Effector memory CD8-positive, alpha-beta T cell (primary cell): ENCODE data around the gene CSF1R.

Source experiments
- ATAC-seq: fragments of 150-1000 bp; cut with Tn5 transposase; replicated peaks from 2 replicates; pipeline ENCODE4 v1.10.0; 2021; ENCODE audit warnings: mild to moderate bottlenecking, moderate library complexity
- DNase-seq, 3 experiments: peaks; one replicate each; pipeline ENCODE4 v3.0.0; 2021
- H3K27ac Mint-ChIP-seq, 2 donors: one replicate each; pipeline ENCODE4 v1.8.0; 2022; ENCODE audit warnings: mild to moderate bottlenecking in 2 of 2, mixed read lengths in 2 of 2, moderate library complexity in 2 of 2
- H3K27me3 Mint-ChIP-seq, 2 donors: one replicate each; pipeline ENCODE4 v1.8.0; 2022; ENCODE audit warnings: mixed read lengths in 2 of 2
- H3K36me3 Mint-ChIP-seq: one replicate; pipeline ENCODE4 v1.8.0; 2022; ENCODE audit warnings: mild to moderate bottlenecking, moderate library complexity, mixed read lengths; ENCODE audit not compliant: insufficient read depth
- H3K4me1 Mint-ChIP-seq, 2 donors: one replicate each; pipeline ENCODE4 v1.8.0; 2022; ENCODE audit warnings: low read depth in 2 of 2, mixed read lengths in 2 of 2
- H3K4me3 Mint-ChIP-seq, 2 donors: one replicate each; pipeline ENCODE4 v1.8.0; 2022; ENCODE audit warnings: mild to moderate bottlenecking in 2 of 2, mixed read lengths in 2 of 2, moderate library complexity in 2 of 2
- H3K9me3 Mint-ChIP-seq, 2 donors: one replicate each; pipeline ENCODE4 v1.8.0; 2022; ENCODE audit warnings: mixed read lengths in 2 of 2
- total RNA-seq, 9 experiments: gene quantifications; one replicate each; lab custom pipeline; 2026; lab: John Stamatoyannopoulos, UW

The CSF1R gene
- total RNA-seq: 0 to 0.07 (median 0) reads per million in 9 experiments

GRCh38 chr5:150085950-150086715 is at the start of gene CSF1R:
TSS of gene CSF1R (minus strand) at chr5:150086554. CDS start at chr5:150086427, 127 bp downstream.
- H3K4me1 Mint-ChIP-seq: no peaks in the 10 kb centered on the region
- H3K36me3 Mint-ChIP-seq: no peaks in the 10 kb centered on the region
- no peaks in the 10 kb centered on the region for H3K9me3 Mint-ChIP-seq
- H3K4me3 Mint-ChIP-seq: no peak within 1 kb of the TSS
- peaks cover 81 to 85% of the 10 kb centered on the region in 2 donors for H3K27me3 Mint-ChIP-seq
- H3K27ac Mint-ChIP-seq: no peak within 1 kb of the TSS
- no peak for ATAC-seq
- no peak for DNase-seq

- Mint-ChIP-seq H3K27ac (no peak overlapping the region), H3K4me1 (peaks cover 0 to 4% of the 10 kb centered on the region in 2 donors), H3K4me3 (no peak overlapping the region), H3K9me3 (no peaks in the 10 kb centered on the region), H3K36me3 (no peaks in the 10 kb centered on the region), H3K27me3 (peaks cover 0 to 35% of the 10 kb centered on the region in 2 donors)
- DNase-seq (no peak), ATAC-seq (no peak)
Observed at GRCh38 chr5:150135557-150136304, 49.4 kb upstream of the CSF1R start.

GRCh38 chr5:150134198-150134588 is 47.8 kb upstream of the CSF1R start:
- peaks cover 0 to 13% of the 10 kb centered on the region in 2 donors for H3K4me1 Mint-ChIP-seq
- no peak overlapping the region for H3K27ac Mint-ChIP-seq
- no peak for ATAC-seq
- H3K36me3 Mint-ChIP-seq: no peaks in the 10 kb centered on the region
- no peaks in the 10 kb centered on the region for H3K9me3 Mint-ChIP-seq
- no peak overlapping the region for H3K4me3 Mint-ChIP-seq
- no peak for DNase-seq
- H3K27me3 Mint-ChIP-seq: peaks cover 0 to 34% of the 10 kb centered on the region in 2 donors

- Mint-ChIP-seq H3K9me3 (no peaks in the 10 kb centered on the region), H3K27ac (no peak overlapping the region), H3K4me3 (no peak overlapping the region), H3K36me3 (no peaks in the 10 kb centered on the region), H3K27me3 (peaks cover 0 to 28% of the 10 kb centered on the region in 2 donors), H3K4me1 (peaks cover 0 to 13% of the 10 kb centered on the region in 2 donors)
- ATAC-seq: no peak
- DNase-seq: no peak
Observed at GRCh38 chr5:150133581-150134197, 47.3 kb upstream of the CSF1R start.

GRCh38 chr5:150132740-150133139 is 46.4 kb upstream of the CSF1R start:
- ATAC-seq: no peak
- H3K36me3 Mint-ChIP-seq: no peaks in the 10 kb centered on the region
- H3K9me3 Mint-ChIP-seq: no peaks in the 10 kb centered on the region
- H3K4me3 Mint-ChIP-seq: no peak overlapping the region
- H3K4me1 Mint-ChIP-seq: peaks cover 0 to 13% of the 10 kb centered on the region in 2 donors
- DNase-seq: no peak
- H3K27ac Mint-ChIP-seq: no peak overlapping the region
- H3K27me3 Mint-ChIP-seq: peaks cover 0 to 23% of the 10 kb centered on the region in 2 donors

GRCh38 chr5:150131978-150132694 is 45.8 kb upstream of the CSF1R start:
- Mint-ChIP-seq H3K27ac (no peak overlapping the region), H3K27me3 (peaks cover 0 to 23% of the 10 kb centered on the region in 2 donors), H3K4me3 (no peak overlapping the region), H3K9me3 (no peaks in the 10 kb centered on the region), H3K4me1 (peaks cover 0 to 13% of the 10 kb centered on the region in 2 donors), H3K36me3 (no peaks in the 10 kb centered on the region)
- DNase-seq (no peak), ATAC-seq (no peak)

- peak overlapping the region in 1 of 2 donors; percentile 7 for H3K27ac Mint-ChIP-seq
- DNase-seq (no peak), ATAC-seq (no peak)
- H3K36me3 Mint-ChIP-seq: no peaks in the 10 kb centered on the region
- no peak overlapping the region for H3K4me3 Mint-ChIP-seq
- peaks cover 0 to 23% of the 10 kb centered on the region in 2 donors for H3K27me3 Mint-ChIP-seq
- no peaks in the 10 kb centered on the region for H3K9me3 Mint-ChIP-seq
- H3K4me1 Mint-ChIP-seq: peaks cover 0 to 13% of the 10 kb centered on the region in 2 donors
Observed at GRCh38 chr5:150131461-150131860, 45.1 kb upstream of the CSF1R start.

- peaks cover 0 to 13% of the 10 kb centered on the region in 2 donors for H3K4me1 Mint-ChIP-seq
- no peaks in the 10 kb centered on the region for H3K9me3 Mint-ChIP-seq
- H3K36me3 Mint-ChIP-seq: no peaks in the 10 kb centered on the region
- peak overlapping the region in 1 of 2 donors; percentile 9 for H3K27ac Mint-ChIP-seq
- H3K4me3 Mint-ChIP-seq: no peak overlapping the region
- DNase-seq (no peak), ATAC-seq (peak; percentile 58)
- peaks cover 0 to 20% of the 10 kb centered on the region in 2 donors for H3K27me3 Mint-ChIP-seq
Observed at GRCh38 chr5:150130493-150130922, 44.2 kb upstream of the CSF1R start.

GRCh38 chr5:150129813-150130492 is 43.6 kb upstream of the CSF1R start:
- Mint-ChIP-seq H3K27ac (peak overlapping the region; percentile 9 to 47), H3K9me3 (no peaks in the 10 kb centered on the region), H3K4me1 (peaks cover 0 to 13% of the 10 kb centered on the region in 2 donors), H3K4me3 (no peak overlapping the region), H3K27me3 (peaks cover 0 to 15% of the 10 kb centered on the region in 2 donors), H3K36me3 (peaks cover 2% of the 10 kb centered on the region)
- ATAC-seq: peak; percentile 61
- peak; percentile 25 to 48 (median 32) for DNase-seq

GRCh38 chr5:150129454-150129812 is 43.1 kb upstream of the CSF1R start:
- peaks cover 0 to 11% of the 10 kb centered on the region in 2 donors for H3K27me3 Mint-ChIP-seq
- no peak for ATAC-seq
- no peak overlapping the region for H3K4me3 Mint-ChIP-seq
- H3K4me1 Mint-ChIP-seq: peaks cover 0 to 13% of the 10 kb centered on the region in 2 donors
- DNase-seq: no peak
- no peak overlapping the region for H3K27ac Mint-ChIP-seq
- no peaks in the 10 kb centered on the region for H3K9me3 Mint-ChIP-seq
- peaks cover 3% of the 10 kb centered on the region for H3K36me3 Mint-ChIP-seq

GRCh38 chr5:150126921-150127265 is 40.5 kb upstream of the CSF1R start:
- H3K9me3 Mint-ChIP-seq: no peaks in the 10 kb centered on the region
- no peak for DNase-seq

GRCh38 chr5:150126199-150126920 is 40.0 kb upstream of the CSF1R start:
- Mint-ChIP-seq H3K27me3 (no peaks in the 10 kb centered on the region), H3K27ac (peak overlapping the region in 1 of 2 donors; percentile 30), H3K4me1 (peaks cover 0 to 12% of the 10 kb centered on the region in 2 donors), H3K36me3 (peaks cover 3% of the 10 kb centered on the region), H3K4me3 (no peak overlapping the region), H3K9me3 (no peaks in the 10 kb centered on the region)
- ATAC-seq (no peak), DNase-seq (no peak)

More at GRCh38 chr5:150126921-150127265, 40.5 kb upstream of the CSF1R start:
- Mint-ChIP-seq H3K4me3 (no peak overlapping the region), H3K27ac (no peak overlapping the region), H3K27me3 (no peaks in the 10 kb centered on the region), H3K4me1 (peaks cover 0 to 13% of the 10 kb centered on the region in 2 donors), H3K36me3 (peaks cover 3% of the 10 kb centered on the region)
- no peak for ATAC-seq
